ENCODE data around the gene SIGLEC12.

GRCh38 chr19:51467864-51468544, 33.6 kb downstream of the SIGLEC12 start:
- no peak for TF ChIP-seq CTCF (IDR thresholded peaks at IDR 0.05)
- no peak for TF ChIP-seq EZH2 (IDR thresholded peaks at IDR 0.05)
